ENCODE measurements around the gene LENG1. TPM values are rescaled to one million over a fixed set of nuclear protein-coding genes. Genes with fewer than 3 reads are reported as not detected.

The LENG1 gene
- total and polyA plus RNA-seq, 2 donors (not counting 3 experiments of a cell fraction or from before 2014, with no cell fraction given) = 3.0 to 5.0 TPM

- no TSS peak for BruUV-seq (replicated peaks)
- Histone ChIP-seq H3K4me2 (ENCODE audit: insufficient read depth, low read length) (no peak overlapping the region), H3K9ac (replicated peaks; ENCODE audit: extremely low read depth, insufficient read depth, low read length) (no peak overlapping the region), H3K4me3 (replicated peaks in 1 of 3; ENCODE audit: insufficient read depth in 1 of 3, low read depth in 1 of 3, low read length in 3 of 3) (no peak overlapping the region), H3K9me3 (replicated peaks; ENCODE audit: control insufficient read depth, insufficient read depth, low read length) (no peaks in the 10 kb centered on the region), H3K9me1 (replicated peaks; ENCODE audit: control insufficient read depth, extremely low read depth, insufficient read depth, low read length) (no peaks in the 10 kb centered on the region), H3K4me1 (ENCODE audit: control insufficient read depth, extremely low read depth, insufficient read depth, low read length) (no peaks in the 10 kb centered on the region), H3K27ac (ENCODE audit: insufficient read depth, low read depth, low read length) (no peak overlapping the region), H3K36me3 (ENCODE audit: control insufficient read depth in 2 of 2, extremely low read depth in 1 of 2, insufficient read depth in 2 of 2, low read length in 2 of 2) (peaks cover 15 to 66% of the 10 kb centered on the region in 2 experiments), H3K79me2 (ENCODE audit: control insufficient read depth, insufficient read depth, low read length) (no peaks in the 10 kb centered on the region), H3K27me3 (ENCODE audit: control insufficient read depth in 2 of 2, insufficient read depth in 2 of 2, low read length in 2 of 2) (no peaks in the 10 kb centered on the region), H2AFZ (ENCODE audit: low read depth, low read length) (no peak overlapping the region), H4K20me1 (replicated peaks; ENCODE audit: control insufficient read depth, extremely low read depth, insufficient read depth, low read length) (no peaks in the 10 kb centered on the region)
- ChIA-PET CTCF (no interaction called here), POLR2A (no interaction called here)
- intact Hi-C loops (cut with micrococcal nuclease) = no loop called here
- dilution Hi-C loops (cut with MboI; ENCODE audit: extremely low pct_ligation_motif_present, low sequenced_read_pairs) = no loop called here
- FAIRE-seq (no peak), DNase-seq (ENCODE audit: low read depth, low spot score) (no peak)
- TF ChIP-seq MYC (IDR thresholded peaks at IDR 0.05; ENCODE audit: low read depth, low read length) = no peak
- TF ChIP-seq POLR2AphosphoS5 (IDR thresholded peaks at IDR 0.05; ENCODE audit: insufficient read depth, low read depth, low read length) = peak; percentile 51
Measured at GRCh38 chr19:54152878-54153524, 6.5 kb downstream of the LENG1 start.

- DNase-seq (ENCODE audit: low read depth, low spot score) = no peak
- CTCF ChIA-PET = no interaction called here
- no peak for FAIRE-seq
- dilution Hi-C loops (cut with MboI; ENCODE audit: extremely low pct_ligation_motif_present, low sequenced_read_pairs) (no loop called here), intact Hi-C loops (cut with micrococcal nuclease) (no loop called here)
- H3K36me3 ChIP-seq (ENCODE audit: control insufficient read depth in 2 of 2, extremely low read depth in 1 of 2, insufficient read depth in 2 of 2, low read length in 2 of 2) = peaks cover 15 to 70% of the 10 kb centered on the region in 2 experiments
- H4K20me1 ChIP-seq (replicated peaks; ENCODE audit: control insufficient read depth, extremely low read depth, insufficient read depth, low read length) = no peaks in the 10 kb centered on the region
- BruUV-seq (replicated peaks) = no TSS peak
- no peak overlapping the region for H2AFZ ChIP-seq (ENCODE audit: low read depth, low read length)
- POLR2A ChIA-PET = interaction anchor here (1.5 kb wide), 1 partner anchor 15 kb away, joined by 7 read pairs; the partner anchor contains the start of gene CNOT3
- no peak overlapping the region for H3K27ac ChIP-seq (ENCODE audit: insufficient read depth, low read depth, low read length)
- no peaks in the 10 kb centered on the region for H3K27me3 ChIP-seq (ENCODE audit: control insufficient read depth in 2 of 2, insufficient read depth in 2 of 2, low read length in 2 of 2)
- no peak overlapping the region for H3K4me2 ChIP-seq (ENCODE audit: insufficient read depth, low read length)
- H3K4me3 ChIP-seq (replicated peaks in 1 of 3; ENCODE audit: insufficient read depth in 1 of 3, low read depth in 1 of 3, low read length in 3 of 3) = no peak overlapping the region
- no peaks in the 10 kb centered on the region for H3K9me3 ChIP-seq (replicated peaks; ENCODE audit: control insufficient read depth, insufficient read depth, low read length)
- no peaks in the 10 kb centered on the region for H3K4me1 ChIP-seq (ENCODE audit: control insufficient read depth, extremely low read depth, insufficient read depth, low read length)
- H3K79me2 ChIP-seq (ENCODE audit: control insufficient read depth, insufficient read depth, low read length) = no peaks in the 10 kb centered on the region
- no peaks in the 10 kb centered on the region for H3K9me1 ChIP-seq (replicated peaks; ENCODE audit: control insufficient read depth, extremely low read depth, insufficient read depth, low read length)
- TF ChIP-seq EZH2 (IDR thresholded peaks at IDR 0.05; ENCODE audit: borderline replicate concordance, low read depth, low read length, severe bottlenecking) (no peak), FOS (IDR thresholded peaks at IDR 0.05; ENCODE audit: borderline replicate concordance, insufficient read depth, low read length) (no peak), MYC (IDR thresholded peaks at IDR 0.05; ENCODE audit: low read depth, low read length) (no peak), POLR2AphosphoS5 (IDR thresholded peaks at IDR 0.05; ENCODE audit: insufficient read depth, low read depth, low read length) (no peak), CTCF (IDR thresholded peaks at IDR 0.05; ENCODE audit: extremely low read depth in 1 of 2, insufficient read depth in 1 of 2, low read depth in 1 of 2, low read length in 2 of 2) (no peak)
- no peak overlapping the region for H3K9ac ChIP-seq (replicated peaks; ENCODE audit: extremely low read depth, insufficient read depth, low read length)
Measured at GRCh38 chr19:54152267-54152666, 7.3 kb downstream of the LENG1 start.
